ENCODE data around the gene CDC14A. TPM values are rescaled to one million over a fixed set of nuclear protein-coding genes. Genes with fewer than 3 reads are reported as not detected.

Gene CDC14A
- polyA plus RNA-seq, 1 of the 3 experiments (the other 2 are of a cell fraction): 2.2 TPM

DNA sequence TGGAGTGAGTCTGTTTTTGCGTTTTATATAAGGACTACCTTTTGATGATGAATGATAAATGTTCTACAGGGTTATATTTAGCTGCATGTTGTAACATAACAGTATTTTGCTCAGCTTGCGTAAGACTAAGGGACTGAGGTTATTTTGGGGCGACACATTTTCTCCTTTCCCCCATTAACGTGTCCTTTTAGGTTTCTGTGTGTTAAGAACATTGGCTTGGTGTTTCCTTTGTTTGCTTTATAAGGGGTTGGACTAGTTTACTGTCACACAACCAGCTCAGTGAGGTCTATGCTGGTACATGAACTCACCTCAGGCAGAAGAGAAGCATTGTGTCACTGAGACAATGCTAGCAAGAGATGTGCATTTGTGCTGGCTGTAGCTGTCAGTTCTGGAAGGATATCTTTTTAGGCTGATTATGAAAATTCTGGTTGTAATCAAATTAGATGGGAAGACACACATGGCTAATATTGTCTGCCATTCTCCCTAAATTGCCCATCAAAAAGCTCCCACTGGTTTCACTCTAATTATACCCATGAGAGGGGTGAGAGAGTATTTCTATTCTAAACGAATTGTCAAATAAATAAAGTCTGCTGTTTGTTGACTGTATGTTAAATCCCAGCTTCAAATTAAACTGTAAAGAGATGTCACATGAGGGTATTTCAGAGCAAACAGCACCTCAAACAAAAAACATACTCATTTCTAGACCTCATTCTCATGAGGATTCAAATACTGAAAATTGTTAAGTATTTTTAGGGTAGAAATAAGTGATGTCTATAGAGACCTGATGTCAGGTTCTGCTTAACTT, 62.6 kb downstream of the CDC14A start (continued):
- no peak for TF ChIP-seq TAF1 (IDR thresholded peaks at IDR 0.05; ENCODE audit: borderline replicate concordance, low read depth, low read length)
- no peak for TF ChIP-seq YY1 (IDR thresholded peaks at IDR 0.05; ENCODE audit: low read depth)

DNA sequence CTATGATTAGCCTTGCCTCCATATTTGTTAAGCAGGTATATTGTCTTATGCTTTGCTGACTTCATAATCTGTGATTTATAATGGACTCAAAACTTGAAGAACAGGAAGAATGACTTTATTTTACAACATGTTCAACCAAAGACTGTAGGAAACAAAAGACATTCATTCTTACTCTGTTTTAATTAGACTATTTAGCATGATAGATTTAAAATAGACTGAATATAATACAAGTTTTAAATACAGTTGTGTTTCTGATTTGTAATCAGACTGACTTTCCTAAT, 63.1 kb downstream of the CDC14A start:
- Histone ChIP-seq H3K9ac (no peak overlapping the region), H3K27me3 (ENCODE audit: insufficient read depth) (no peaks in the 10 kb centered on the region), H3K4me3 (ENCODE audit: low read depth in 2 of 2, low read length in 1 of 2) (no peak overlapping the region), H2AFZ (ENCODE audit: low read depth) (no peak overlapping the region), H3K79me2 (ENCODE audit: insufficient read depth) (no peaks in the 10 kb centered on the region), H3K4me2 (no peak overlapping the region), H3F3A (replicated peaks; ENCODE audit: insufficient read depth) (no peaks in the 10 kb centered on the region), H3K36me3 (replicated peaks in 1 of 2; ENCODE audit: control insufficient read depth in 1 of 2, insufficient read depth in 2 of 2, low read length in 1 of 2) (no peaks in the 10 kb centered on the region), H3K27ac (ENCODE audit: low read depth in 2 of 2, low read length in 1 of 2) (no peak overlapping the region), H3K4me1 (ENCODE audit: control insufficient read depth in 1 of 2, insufficient read depth in 2 of 2, low read depth in 1 of 2, low read length in 1 of 2) (no peaks in the 10 kb centered on the region), H3K9me2 (no peaks in the 10 kb centered on the region), H3K9me3 (no peaks in the 10 kb centered on the region), H4K20me1 (ENCODE audit: insufficient read depth) (no peaks in the 10 kb centered on the region)
- DNase-seq: no peak
- TF ChIP-seq, protein P1, sequence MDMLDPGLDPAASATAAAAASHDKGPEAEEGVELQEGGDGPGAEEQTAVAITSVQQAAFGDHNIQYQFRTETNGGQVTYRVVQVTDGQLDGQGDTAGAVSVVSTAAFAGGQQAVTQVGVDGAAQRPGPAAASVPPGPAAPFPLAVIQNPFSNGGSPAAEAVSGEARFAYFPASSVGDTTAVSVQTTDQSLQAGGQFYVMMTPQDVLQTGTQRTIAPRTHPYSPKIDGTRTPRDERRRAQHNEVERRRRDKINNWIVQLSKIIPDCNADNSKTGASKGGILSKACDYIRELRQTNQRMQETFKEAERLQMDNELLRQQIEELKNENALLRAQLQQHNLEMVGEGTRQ (IDR thresholded peaks at IDR 0.05; ENCODE audit: borderline replicate concordance, low read depth, low read length): no peak
- no peak for TF ChIP-seq RXRA (IDR thresholded peaks at IDR 0.05; ENCODE audit: borderline replicate concordance, low read depth)
- TF ChIP-seq, protein P2, sequence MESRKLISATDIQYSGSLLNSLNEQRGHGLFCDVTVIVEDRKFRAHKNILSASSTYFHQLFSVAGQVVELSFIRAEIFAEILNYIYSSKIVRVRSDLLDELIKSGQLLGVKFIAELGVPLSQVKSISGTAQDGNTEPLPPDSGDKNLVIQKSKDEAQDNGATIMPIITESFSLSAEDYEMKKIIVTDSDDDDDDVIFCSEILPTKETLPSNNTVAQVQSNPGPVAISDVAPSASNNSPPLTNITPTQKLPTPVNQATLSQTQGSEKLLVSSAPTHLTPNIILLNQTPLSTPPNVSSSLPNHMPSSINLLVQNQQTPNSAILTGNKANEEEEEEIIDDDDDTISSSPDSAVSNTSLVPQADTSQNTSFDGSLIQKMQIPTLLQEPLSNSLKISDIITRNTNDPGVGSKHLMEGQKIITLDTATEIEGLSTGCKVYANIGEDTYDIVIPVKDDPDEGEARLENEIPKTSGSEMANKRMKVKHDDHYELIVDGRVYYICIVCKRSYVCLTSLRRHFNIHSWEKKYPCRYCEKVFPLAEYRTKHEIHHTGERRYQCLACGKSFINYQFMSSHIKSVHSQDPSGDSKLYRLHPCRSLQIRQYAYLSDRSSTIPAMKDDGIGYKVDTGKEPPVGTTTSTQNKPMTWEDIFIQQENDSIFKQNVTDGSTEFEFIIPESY (IDR thresholded peaks at IDR 0.05; ENCODE audit: borderline replicate concordance, low read depth): no peak
- no peak for TF ChIP-seq TEAD4 (IDR thresholded peaks at IDR 0.05; ENCODE audit: borderline replicate concordance, insufficient read depth)
- TF ChIP-seq NRF1 (IDR thresholded peaks at IDR 0.05; ENCODE audit: low read depth, low read length): no peak
- TF ChIP-seq GABPA (IDR thresholded peaks at IDR 0.05; ENCODE audit: low read depth): no peak
- TF ChIP-seq, protein P3, sequence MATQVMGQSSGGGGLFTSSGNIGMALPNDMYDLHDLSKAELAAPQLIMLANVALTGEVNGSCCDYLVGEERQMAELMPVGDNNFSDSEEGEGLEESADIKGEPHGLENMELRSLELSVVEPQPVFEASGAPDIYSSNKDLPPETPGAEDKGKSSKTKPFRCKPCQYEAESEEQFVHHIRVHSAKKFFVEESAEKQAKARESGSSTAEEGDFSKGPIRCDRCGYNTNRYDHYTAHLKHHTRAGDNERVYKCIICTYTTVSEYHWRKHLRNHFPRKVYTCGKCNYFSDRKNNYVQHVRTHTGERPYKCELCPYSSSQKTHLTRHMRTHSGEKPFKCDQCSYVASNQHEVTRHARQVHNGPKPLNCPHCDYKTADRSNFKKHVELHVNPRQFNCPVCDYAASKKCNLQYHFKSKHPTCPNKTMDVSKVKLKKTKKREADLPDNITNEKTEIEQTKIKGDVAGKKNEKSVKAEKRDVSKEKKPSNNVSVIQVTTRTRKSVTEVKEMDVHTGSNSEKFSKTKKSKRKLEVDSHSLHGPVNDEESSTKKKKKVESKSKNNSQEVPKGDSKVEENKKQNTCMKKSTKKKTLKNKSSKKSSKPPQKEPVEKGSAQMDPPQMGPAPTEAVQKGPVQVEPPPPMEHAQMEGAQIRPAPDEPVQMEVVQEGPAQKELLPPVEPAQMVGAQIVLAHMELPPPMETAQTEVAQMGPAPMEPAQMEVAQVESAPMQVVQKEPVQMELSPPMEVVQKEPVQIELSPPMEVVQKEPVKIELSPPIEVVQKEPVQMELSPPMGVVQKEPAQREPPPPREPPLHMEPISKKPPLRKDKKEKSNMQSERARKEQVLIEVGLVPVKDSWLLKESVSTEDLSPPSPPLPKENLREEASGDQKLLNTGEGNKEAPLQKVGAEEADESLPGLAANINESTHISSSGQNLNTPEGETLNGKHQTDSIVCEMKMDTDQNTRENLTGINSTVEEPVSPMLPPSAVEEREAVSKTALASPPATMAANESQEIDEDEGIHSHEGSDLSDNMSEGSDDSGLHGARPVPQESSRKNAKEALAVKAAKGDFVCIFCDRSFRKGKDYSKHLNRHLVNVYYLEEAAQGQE (IDR thresholded peaks at IDR 0.05; ENCODE audit: low read depth, low read length): no peak
- TF ChIP-seq SIN3A (IDR thresholded peaks at IDR 0.05; ENCODE audit: borderline replicate concordance, low read depth, low read length): no peak
- TF ChIP-seq, protein P4, sequence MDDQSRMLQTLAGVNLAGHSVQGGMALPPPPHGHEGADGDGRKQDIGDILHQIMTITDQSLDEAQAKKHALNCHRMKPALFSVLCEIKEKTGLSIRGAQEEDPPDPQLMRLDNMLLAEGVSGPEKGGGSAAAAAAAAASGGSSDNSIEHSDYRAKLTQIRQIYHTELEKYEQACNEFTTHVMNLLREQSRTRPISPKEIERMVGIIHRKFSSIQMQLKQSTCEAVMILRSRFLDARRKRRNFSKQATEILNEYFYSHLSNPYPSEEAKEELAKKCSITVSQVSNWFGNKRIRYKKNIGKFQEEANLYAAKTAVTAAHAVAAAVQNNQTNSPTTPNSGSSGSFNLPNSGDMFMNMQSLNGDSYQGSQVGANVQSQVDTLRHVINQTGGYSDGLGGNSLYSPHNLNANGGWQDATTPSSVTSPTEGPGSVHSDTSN (IDR thresholded peaks at IDR 0.05): no peak
- TF ChIP-seq EZH2phosphoT487 (IDR thresholded peaks at IDR 0.05; ENCODE audit: borderline replicate concordance, low read depth): no peak
- ChIA-PET POLR2A (no interaction called here), CTCF (no interaction called here)

All from SK-N-SH (cell line).